Measurements from ENCODE around the gene TRERF1. TPM values are rescaled to one million over a fixed set of nuclear protein-coding genes. Genes with fewer than 3 reads are reported as not detected.

Gene TRERF1
- total RNA-seq, 1 experiment from 2014 or later, result 14.5 TPM

DNA sequence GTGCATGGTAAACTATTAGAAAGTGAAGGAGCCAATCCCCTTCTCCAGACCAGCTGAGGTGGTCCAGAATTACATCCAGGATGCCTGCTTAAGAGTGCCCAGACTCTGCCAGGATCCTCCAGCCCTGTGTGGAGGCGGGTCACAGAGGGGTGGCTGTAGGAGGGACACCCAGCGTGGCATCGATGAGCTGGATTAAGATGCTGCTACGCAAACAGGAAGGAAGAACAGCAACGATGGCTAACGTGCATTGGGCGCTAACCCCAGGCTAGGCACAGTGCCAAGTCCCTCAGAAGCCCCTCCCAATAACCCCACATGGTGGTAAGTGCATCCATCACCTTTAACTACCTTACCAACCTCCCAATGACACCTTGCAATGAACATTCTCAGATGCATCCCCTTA lies 170.2 kb downstream of the TRERF1 start:
- no peaks in the 10 kb centered on the region for H3F3A ChIP-seq (ENCODE audit: insufficient read depth, low read depth)
- H2AFZ ChIP-seq, result no peak overlapping the region
- H4K20me1 ChIP-seq (ENCODE audit: insufficient read depth), result no peaks in the 10 kb centered on the region
- no TSS peak for BruUV-seq (replicated peaks)
- no peak for TF ChIP-seq EZH2 (IDR thresholded peaks at IDR 0.05; ENCODE audit: low read depth)
- TF ChIP-seq, protein P1, sequence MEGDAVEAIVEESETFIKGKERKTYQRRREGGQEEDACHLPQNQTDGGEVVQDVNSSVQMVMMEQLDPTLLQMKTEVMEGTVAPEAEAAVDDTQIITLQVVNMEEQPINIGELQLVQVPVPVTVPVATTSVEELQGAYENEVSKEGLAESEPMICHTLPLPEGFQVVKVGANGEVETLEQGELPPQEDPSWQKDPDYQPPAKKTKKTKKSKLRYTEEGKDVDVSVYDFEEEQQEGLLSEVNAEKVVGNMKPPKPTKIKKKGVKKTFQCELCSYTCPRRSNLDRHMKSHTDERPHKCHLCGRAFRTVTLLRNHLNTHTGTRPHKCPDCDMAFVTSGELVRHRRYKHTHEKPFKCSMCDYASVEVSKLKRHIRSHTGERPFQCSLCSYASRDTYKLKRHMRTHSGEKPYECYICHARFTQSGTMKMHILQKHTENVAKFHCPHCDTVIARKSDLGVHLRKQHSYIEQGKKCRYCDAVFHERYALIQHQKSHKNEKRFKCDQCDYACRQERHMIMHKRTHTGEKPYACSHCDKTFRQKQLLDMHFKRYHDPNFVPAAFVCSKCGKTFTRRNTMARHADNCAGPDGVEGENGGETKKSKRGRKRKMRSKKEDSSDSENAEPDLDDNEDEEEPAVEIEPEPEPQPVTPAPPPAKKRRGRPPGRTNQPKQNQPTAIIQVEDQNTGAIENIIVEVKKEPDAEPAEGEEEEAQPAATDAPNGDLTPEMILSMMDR (conservative IDR thresholded peaks at IDR 0.05), result no peak
- peaks cover 13% of the 10 kb centered on the region for H3K4me1 ChIP-seq (replicated peaks; ENCODE audit: insufficient read depth)
- no peaks in the 10 kb centered on the region for H3K36me3 ChIP-seq (ENCODE audit: low read depth)
- H3K9me3 ChIP-seq (ENCODE audit: insufficient read depth, low read depth), result no peaks in the 10 kb centered on the region
- no peaks in the 10 kb centered on the region for H3K79me2 ChIP-seq (ENCODE audit: low read depth)
- H3K27ac ChIP-seq, result no peak overlapping the region
- ChIA-PET CTCF (no interaction called here), POLR2A (ENCODE audit: unreplicated experiment) (interaction anchor here (0.6 kb wide), 1 partner anchor 57 kb away, joined by 3 read pairs; no protein-coding TSS in a partner anchor)
- H3K9me2 ChIP-seq (ENCODE audit: insufficient read depth), result no peaks in the 10 kb centered on the region
- no peaks in the 10 kb centered on the region for H3K27me3 ChIP-seq (ENCODE audit: insufficient read depth, low read depth)
- H3K4me3 ChIP-seq, result no peak overlapping the region
- intact Hi-C loops (cut with micrococcal nuclease; ENCODE audit: unreplicated experiment), result no loop called here
- no peak overlapping the region for H3K4me2 ChIP-seq
- DNase-seq, result no peak

DNA sequence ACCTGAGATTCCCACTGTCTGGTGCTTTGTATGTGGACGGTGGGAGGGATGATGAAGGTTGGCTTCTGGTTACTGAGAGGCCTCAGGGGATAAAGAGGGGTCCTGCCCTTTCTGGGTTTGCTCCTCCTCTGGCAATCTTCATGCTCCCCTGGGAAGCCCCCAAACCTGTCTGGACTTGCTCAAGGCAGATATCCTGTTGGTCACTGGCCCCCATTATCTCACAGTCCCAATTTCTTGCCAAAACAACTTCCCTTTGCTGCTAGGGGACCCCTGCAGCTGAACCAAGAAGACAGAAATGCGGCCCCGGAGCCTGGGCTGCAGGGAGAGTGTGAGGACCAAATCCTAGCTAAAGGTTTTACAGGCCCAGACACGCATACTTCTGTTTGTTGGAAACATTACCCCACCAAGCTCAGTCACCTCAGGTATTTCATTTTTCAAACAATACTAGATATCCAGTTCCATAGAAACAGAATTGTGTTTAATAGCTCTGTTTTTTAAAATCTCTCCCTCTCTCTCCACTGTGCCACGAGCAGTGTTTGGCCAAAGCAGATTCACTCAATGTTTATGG lies 170.7 kb downstream of the TRERF1 start:
- ChIA-PET CTCF (no interaction called here), POLR2A (ENCODE audit: unreplicated experiment) (interaction anchor here (0.6 kb wide), 1 partner anchor 58 kb away, joined by 3 read pairs; no protein-coding TSS in a partner anchor)
- no TSS peak for BruUV-seq (replicated peaks)
- intact Hi-C loops (cut with micrococcal nuclease; ENCODE audit: unreplicated experiment), result no loop called here
- H3K27ac ChIP-seq, result no peak overlapping the region
- TF ChIP-seq, protein P1 (conservative IDR thresholded peaks at IDR 0.05), result no peak
- TF ChIP-seq EZH2 (IDR thresholded peaks at IDR 0.05; ENCODE audit: low read depth), result no peak
- H3K9me3 ChIP-seq (ENCODE audit: insufficient read depth, low read depth), result no peaks in the 10 kb centered on the region
- no peaks in the 10 kb centered on the region for H3K79me2 ChIP-seq (ENCODE audit: low read depth)
- H4K20me1 ChIP-seq (ENCODE audit: insufficient read depth), result no peaks in the 10 kb centered on the region
- peaks cover 13% of the 10 kb centered on the region for H3K4me1 ChIP-seq (replicated peaks; ENCODE audit: insufficient read depth)
- H3K4me2 ChIP-seq, result no peak overlapping the region
- H3K4me3 ChIP-seq, result no peak overlapping the region
- no peaks in the 10 kb centered on the region for H3K36me3 ChIP-seq (ENCODE audit: low read depth)
- DNase-seq, result no peak
- H3K27me3 ChIP-seq (ENCODE audit: insufficient read depth, low read depth), result no peaks in the 10 kb centered on the region
- H3K9me2 ChIP-seq (ENCODE audit: insufficient read depth), result no peaks in the 10 kb centered on the region
- H2AFZ ChIP-seq, result no peak overlapping the region
- no peaks in the 10 kb centered on the region for H3F3A ChIP-seq (ENCODE audit: insufficient read depth, low read depth)

GRCh38 chr6:42279966-42280629 lies 171.6 kb downstream of the TRERF1 start:
- Histone ChIP-seq H3K4me1 (replicated peaks; ENCODE audit: insufficient read depth) (peaks cover 13% of the 10 kb centered on the region), H4K20me1 (ENCODE audit: insufficient read depth) (no peaks in the 10 kb centered on the region), H3K9me3 (ENCODE audit: insufficient read depth, low read depth) (no peaks in the 10 kb centered on the region), H3K27ac (no peak overlapping the region), H3K9me2 (ENCODE audit: insufficient read depth) (no peaks in the 10 kb centered on the region), H3K36me3 (ENCODE audit: low read depth) (no peaks in the 10 kb centered on the region), H3K79me2 (ENCODE audit: low read depth) (no peaks in the 10 kb centered on the region), H3K27me3 (ENCODE audit: insufficient read depth, low read depth) (no peaks in the 10 kb centered on the region), H2AFZ (no peak overlapping the region), H3K4me3 (no peak overlapping the region), H3K4me2 (no peak overlapping the region), H3F3A (ENCODE audit: insufficient read depth, low read depth) (no peaks in the 10 kb centered on the region)
- TF ChIP-seq, protein P1 (conservative IDR thresholded peaks at IDR 0.05), result no peak
- TF ChIP-seq EZH2 (IDR thresholded peaks at IDR 0.05; ENCODE audit: low read depth), result no peak
- intact Hi-C loops (cut with micrococcal nuclease; ENCODE audit: unreplicated experiment), result loop anchor here (1.0 kb wide), 1 partner anchor 36 kb away; no protein-coding TSS in a partner anchor
- ChIA-PET POLR2A (ENCODE audit: unreplicated experiment) (interaction anchor here (0.7 to 0.8 kb wide), 2 partner anchors 41 to 179 kb away, joined by 4 to 8 read pairs; no protein-coding TSS in a partner anchor), CTCF (no interaction called here)
- no peak for DNase-seq
- BruUV-seq (replicated peaks), result no TSS peak
